H9 (cell line): Measurements from ENCODE around the gene TYRO3. TPM values are rescaled to one million over a fixed set of nuclear protein-coding genes. Genes with fewer than 3 reads are reported as not detected.
A peak's percentile ranks its signal among the peaks of the same experiment; 100 is the strongest.

Experiments used
- DNase-seq: peaks from one replicate; pipeline ENCODE4 v3.0.0-alpha.2; 2017
- H2AFZ ChIP-seq: one replicate; pipeline ENCODE4 v1.6.1; 2013; ENCODE audit warnings: mild to moderate bottlenecking, low read length, control low read depth, moderate library complexity
- H2AK5ac ChIP-seq: 2 replicates; pipeline ENCODE4 v1.6.1; 2013; ENCODE audit warnings: low read length, control low read depth, mixed read lengths; ENCODE audit not compliant: insufficient read length
- H2BK120ac ChIP-seq: one replicate; pipeline ENCODE4 v1.6.1; 2013; ENCODE audit warnings: low read depth, mild to moderate bottlenecking, low read length, control low read depth, inconsistent platforms; ENCODE audit not compliant: poor library complexity, severe bottlenecking
- H2BK12ac ChIP-seq: 2 replicates; pipeline ENCODE4 v1.6.1; 2013; ENCODE audit warnings: low read length, control low read depth, mixed read lengths, low read depth; ENCODE audit not compliant: insufficient read length
- H2BK15ac ChIP-seq: 2 replicates; pipeline ENCODE4 v1.6.1; 2013; ENCODE audit warnings: low read depth, low read length, control low read depth
- H2BK20ac ChIP-seq: one replicate; pipeline ENCODE4 v1.6.1; 2013; ENCODE audit warnings: low read depth, mild to moderate bottlenecking, low read length, control low read depth, inconsistent platforms; ENCODE audit not compliant: poor library complexity, severe bottlenecking
- H2BK5ac ChIP-seq: 2 replicates; pipeline ENCODE4 v1.6.1; 2013; ENCODE audit warnings: low read length, control low read depth, mixed read lengths; ENCODE audit not compliant: insufficient read length
- H3K14ac ChIP-seq: 2 replicates; pipeline ENCODE4 v1.6.1; 2013; ENCODE audit warnings: low read length, control low read depth; ENCODE audit not compliant: insufficient read depth
- H3K18ac ChIP-seq: 2 replicates; pipeline ENCODE4 v1.6.1; 2013; ENCODE audit warnings: low read depth, mild to moderate bottlenecking, mixed read lengths, low read length, control low read depth; ENCODE audit not compliant: insufficient read length
- H3K23ac ChIP-seq: 2 replicates; pipeline ENCODE4 v1.6.1; 2013; ENCODE audit warnings: low read length, control low read depth, mixed read lengths, low read depth; ENCODE audit not compliant: insufficient read length
- H3K23me2 ChIP-seq: 2 replicates; pipeline ENCODE4 v1.6.1; 2013; ENCODE audit warnings: low read depth, mild to moderate bottlenecking, mixed read lengths, low read length, control low read depth; ENCODE audit not compliant: insufficient read length, poor library complexity, severe bottlenecking
- H3K27ac ChIP-seq: 2 replicates; pipeline ENCODE4 v1.5.1; 2013; ENCODE audit warnings: low read length, control low read depth, mixed read lengths, low read depth; ENCODE audit not compliant: insufficient read length
- H3K27me3 ChIP-seq: 2 replicates; pipeline ENCODE4 v1.6.1; 2013; ENCODE audit warnings: low read length, control low read depth, inconsistent platforms; ENCODE audit not compliant: insufficient read depth
- H3K4ac ChIP-seq: 2 replicates; pipeline ENCODE4 v1.6.1; 2013; ENCODE audit warnings: low read depth, mild to moderate bottlenecking, control low read depth, inconsistent platforms, low read length, moderate library complexity
- H3K4me1 ChIP-seq: 2 replicates; pipeline ENCODE4 v1.6.1; 2013; ENCODE audit warnings: low read length, control low read depth, inconsistent platforms; ENCODE audit not compliant: insufficient read depth
- H3K4me2 ChIP-seq: 2 replicates; pipeline ENCODE4 v1.6.1; 2013; ENCODE audit warnings: low read length, control low read depth, mixed read lengths; ENCODE audit not compliant: insufficient read length, insufficient read depth
- H3K56ac ChIP-seq: 2 replicates; pipeline ENCODE4 v1.6.1; 2013; ENCODE audit warnings: low read depth, mild to moderate bottlenecking, mixed read lengths, low read length, control low read depth; ENCODE audit not compliant: insufficient read length
- H3K79me1 ChIP-seq: 2 replicates; pipeline ENCODE4 v1.6.1; 2013; ENCODE audit warnings: low read depth, mild to moderate bottlenecking, moderate library complexity, low read length, control low read depth, inconsistent platforms; ENCODE audit not compliant: insufficient read depth, poor library complexity, severe bottlenecking
- H3K79me2 ChIP-seq: 2 replicates; pipeline ENCODE4 v1.6.1; 2013; ENCODE audit warnings: low read length, control low read depth, inconsistent platforms; ENCODE audit not compliant: insufficient read depth
- H3K9ac ChIP-seq: 2 replicates; pipeline ENCODE4 v1.6.1; 2013; ENCODE audit warnings: low read length, control low read depth, mixed read lengths; ENCODE audit not compliant: insufficient read length; ENCODE audit errors: extremely low read depth
- H3K9me3 ChIP-seq: one replicate; pipeline ENCODE4 v1.6.1; 2013; ENCODE audit warnings: low read depth, low read length, inconsistent platforms; ENCODE audit not compliant: control insufficient read depth
- H3T11ph ChIP-seq: one replicate; pipeline ENCODE4 v1.6.1; 2013; ENCODE audit warnings: mild to moderate bottlenecking, low read length, control low read depth, inconsistent platforms
- H4K20me1 ChIP-seq: one replicate; pipeline ENCODE4 v1.6.1; 2013; ENCODE audit not compliant: control insufficient read depth, insufficient read length, insufficient read depth
- H4K5ac ChIP-seq: 2 replicates; pipeline ENCODE4 v1.6.1; 2013; ENCODE audit warnings: low read depth, mild to moderate bottlenecking, mixed read lengths, low read length, control low read depth; ENCODE audit not compliant: insufficient read length
- H4K8ac ChIP-seq: replicated peaks from 2 replicates; pipeline ENCODE4 v1.6.1; 2013; ENCODE audit warnings: low read length, control low read depth, mixed read lengths, low read depth; ENCODE audit not compliant: insufficient read length
- H4K91ac ChIP-seq: 2 replicates; pipeline ENCODE4 v1.6.1; 2013; ENCODE audit warnings: low read depth, mild to moderate bottlenecking, moderate library complexity, mixed read lengths, low read length, control low read depth; ENCODE audit not compliant: insufficient read length
- H3K27ac Mint-ChIP-seq, 3 experiments: 2 replicates in 2 of 3; 3 replicates in 1 of 3; pipeline ENCODE4 v1.8.0; 2020 to 2021; ENCODE audit warnings: mixed read lengths in 3 of 3, mild to moderate bottlenecking in 1 of 3, moderate library complexity in 1 of 3
- H3K27me3 Mint-ChIP-seq: 2 replicates; pipeline ENCODE4 v1.8.0; 2021; ENCODE audit warnings: low read depth, mild to moderate bottlenecking, moderate library complexity, mixed read lengths
- H3K36me3 Mint-ChIP-seq, 3 experiments: 2 replicates in 2 of 3; 3 replicates in 1 of 3; pipeline ENCODE4 v1.8.0; 2020 to 2021; ENCODE audit warnings: low read depth in 3 of 3, mixed read lengths in 3 of 3; ENCODE audit not compliant: insufficient read depth in 1 of 3
- H3K4me1 Mint-ChIP-seq, 2 experiments: 2 replicates each; pipeline ENCODE4 v1.8.0; 2020; ENCODE audit warnings: mixed read lengths in 2 of 2
- H3K4me3 Mint-ChIP-seq, 2 experiments: 2 replicates in 1 of 2; 3 replicates in 1 of 2; pipeline ENCODE4 v1.8.0; 2020 to 2021; ENCODE audit warnings: mild to moderate bottlenecking in 2 of 2, mixed read lengths in 2 of 2, moderate library complexity in 1 of 2
- H3K9me3 Mint-ChIP-seq, 2 experiments: 2 replicates in 1 of 2; 3 replicates in 1 of 2; pipeline ENCODE4 v1.8.0; 2020; ENCODE audit warnings: mild to moderate bottlenecking in 2 of 2, mixed read lengths in 2 of 2, moderate library complexity in 1 of 2
- CTCF ChIP-seq: fragments of 200-600 bp; sonication (generic); conservative IDR thresholded peaks from 3 replicates; pipeline ENCODE4 v1.8.0; 2021; ENCODE audit warnings: antibody characterized with exemption, mild to moderate bottlenecking
- WGBS: extraction: QIAGEN DNeasy Blood & Tissue Kit; methylation state at CpG from one replicate; pipeline ENCODE4 v1.1.7; 2013; ENCODE audit warnings: missing lambda C conversion rate, low lambda C conversion rate, mixed read lengths; ENCODE audit not compliant: insufficient read length; ENCODE audit errors: extremely low coverage; 5-methylcytosine and 5-hydroxymethylcytosine counted together
- total RNA-seq: library from RNA; stranded (reverse); gene quantifications from 2 replicates; pipeline ENCODE4 v1.2.1, GENCODE V29; 2021

Gene TYRO3
- total RNA-seq, 1 experiment from 2014 or later: 124 TPM

GRCh38 chr15:41572866-41573265 lies 13.9 kb downstream of the TYRO3 start:
- no peak for TF ChIP-seq CTCF

More at GRCh38 chr15:41572866-41573265, 13.9 kb downstream of the TYRO3 start:
- no peak for DNase-seq
- no peak overlapping the region for H2BK5ac ChIP-seq
- H3K56ac ChIP-seq: no peak overlapping the region
- no peak overlapping the region for H2BK20ac ChIP-seq
- Mint-ChIP-seq H3K4me1 (peaks cover 17 to 18% of the 10 kb centered on the region in 2 experiments), H3K9me3 (no peaks in the 10 kb centered on the region; a peak in 1 of 5 replicates), H3K27ac (peak overlapping the region; percentile 28 to 80 (median 49); a peak in 2 of 7 replicates), H3K36me3 (peaks cover 36 to 82% (median 74%) of the 10 kb centered on the region in 3 experiments; a peak in 6 of 7 replicates), H3K4me3 (no peak overlapping the region), H3K27me3 (no peaks in the 10 kb centered on the region)
- no peak overlapping the region for H4K8ac ChIP-seq
- no peaks in the 10 kb centered on the region for H3K79me1 ChIP-seq
- no peak overlapping the region for H3K18ac ChIP-seq
- H3K14ac ChIP-seq: no peak overlapping the region
- H3K9ac ChIP-seq: no peak overlapping the region
- H3K23me2 ChIP-seq: no peaks in the 10 kb centered on the region
- no peaks in the 10 kb centered on the region for H4K20me1 ChIP-seq
- no peaks in the 10 kb centered on the region for H3K79me2 ChIP-seq
- H2BK120ac ChIP-seq: no peak overlapping the region
- H3K23ac ChIP-seq: no peak overlapping the region
- no peak overlapping the region for H2BK15ac ChIP-seq
- no peaks in the 10 kb centered on the region for H3K27me3 ChIP-seq
- H2AFZ ChIP-seq: no peak overlapping the region
- no CpG with 5 or more reads among the region's 8 CpGs for WGBS
- no peak overlapping the region for H4K91ac ChIP-seq
- no peak overlapping the region for H3T11ph ChIP-seq
- no peak overlapping the region for H4K5ac ChIP-seq
- no peak overlapping the region for H2AK5ac ChIP-seq
- no peak overlapping the region for H3K4ac ChIP-seq
- no peaks in the 10 kb centered on the region for H3K9me3 ChIP-seq
- H2BK12ac ChIP-seq: no peak overlapping the region
- H3K4me1 ChIP-seq: peaks cover 5% of the 10 kb centered on the region; the same call in 1 of the 2 replicates
- H3K27ac ChIP-seq: no peak overlapping the region
- no peak overlapping the region for H3K4me2 ChIP-seq
